ENCODE data around the gene COL19A1.

The COL19A1 gene

GRCh38 chr6:70208235-70208790 lies 342.0 kb downstream of the COL19A1 start:
- H3K27me3 ChIP-seq = no peaks in the 10 kb centered on the region
- H3K4me3 ChIP-seq (ENCODE audit: low read depth in 1 of 2, low read length in 1 of 2) = no peak overlapping the region
- no peak for TF ChIP-seq CTCF (IDR thresholded peaks at IDR 0.05)

GRCh38 chr6:70210462-70210861 lies 344.1 kb downstream of the COL19A1 start:
- Histone ChIP-seq H3K9me3 (no peaks in the 10 kb centered on the region), H3K27me3 (peaks cover under 1% of the 10 kb centered on the region), H3K4me3 (ENCODE audit: low read depth in 1 of 2, low read length in 1 of 2) (no peak overlapping the region), H3K4me1 (ENCODE audit: control insufficient read depth in 1 of 2, insufficient read depth in 1 of 2, low read depth in 1 of 2, low read length in 1 of 2) (no peaks in the 10 kb centered on the region), H3K36me3 (no peaks in the 10 kb centered on the region), H3K27ac (no peak overlapping the region)
- no peak for TF ChIP-seq CTCF (IDR thresholded peaks at IDR 0.05)

More at GRCh38 chr6:70208235-70208790, 342.0 kb downstream of the COL19A1 start:
- no peaks in the 10 kb centered on the region for H3K4me1 ChIP-seq (ENCODE audit: control insufficient read depth in 1 of 2, insufficient read depth in 1 of 2, low read depth in 1 of 2, low read length in 1 of 2)
- no peak overlapping the region for H3K27ac ChIP-seq
- no peaks in the 10 kb centered on the region for H3K36me3 ChIP-seq
- no peaks in the 10 kb centered on the region for H3K9me3 ChIP-seq

- peaks cover 5% of the 10 kb centered on the region for H3K27me3 ChIP-seq
- no peak overlapping the region for H3K4me3 ChIP-seq (ENCODE audit: low read depth in 1 of 2, low read length in 1 of 2)
- no peaks in the 10 kb centered on the region for H3K4me1 ChIP-seq (ENCODE audit: control insufficient read depth in 1 of 2, insufficient read depth in 1 of 2, low read depth in 1 of 2, low read length in 1 of 2)
- no peak overlapping the region for H3K27ac ChIP-seq
- H3K36me3 ChIP-seq = no peaks in the 10 kb centered on the region
- no peaks in the 10 kb centered on the region for H3K9me3 ChIP-seq
- no peak for TF ChIP-seq CTCF (IDR thresholded peaks at IDR 0.05)
Observed at GRCh38 chr6:70215460-70216108, 349.2 kb downstream of the COL19A1 start.

GRCh38 chr6:70216767-70217166 lies 350.4 kb downstream of the COL19A1 start:
- Histone ChIP-seq H3K9me3 (no peaks in the 10 kb centered on the region), H3K4me1 (ENCODE audit: control insufficient read depth in 1 of 2, insufficient read depth in 1 of 2, low read depth in 1 of 2, low read length in 1 of 2) (no peaks in the 10 kb centered on the region), H3K27me3 (peaks cover 5% of the 10 kb centered on the region), H3K36me3 (no peaks in the 10 kb centered on the region), H3K4me3 (ENCODE audit: low read depth in 1 of 2, low read length in 1 of 2) (no peak overlapping the region), H3K27ac (no peak overlapping the region)
- TF ChIP-seq CTCF (IDR thresholded peaks at IDR 0.05) = no peak

GRCh38 chr6:70219943-70220613 lies 353.7 kb downstream of the COL19A1 start:
- H3K4me1 ChIP-seq (ENCODE audit: control insufficient read depth in 1 of 2, insufficient read depth in 1 of 2, low read depth in 1 of 2, low read length in 1 of 2) = no peaks in the 10 kb centered on the region
- H3K9me3 ChIP-seq = no peaks in the 10 kb centered on the region
- H3K27ac ChIP-seq = no peak overlapping the region
- TF ChIP-seq CTCF (IDR thresholded peaks at IDR 0.05) = no peak
- no peaks in the 10 kb centered on the region for H3K36me3 ChIP-seq
- H3K4me3 ChIP-seq (ENCODE audit: low read depth in 1 of 2, low read length in 1 of 2) = no peak overlapping the region
- peaks cover 5% of the 10 kb centered on the region for H3K27me3 ChIP-seq
